ENCODE data around the gene PLEKHA1. TPM values are rescaled to one million over a fixed set of nuclear protein-coding genes. Genes with fewer than 3 reads are reported as not detected.

PLEKHA1 gene
- total RNA-seq, 1 experiment from 2014 or later = 7.3 TPM

DNA sequence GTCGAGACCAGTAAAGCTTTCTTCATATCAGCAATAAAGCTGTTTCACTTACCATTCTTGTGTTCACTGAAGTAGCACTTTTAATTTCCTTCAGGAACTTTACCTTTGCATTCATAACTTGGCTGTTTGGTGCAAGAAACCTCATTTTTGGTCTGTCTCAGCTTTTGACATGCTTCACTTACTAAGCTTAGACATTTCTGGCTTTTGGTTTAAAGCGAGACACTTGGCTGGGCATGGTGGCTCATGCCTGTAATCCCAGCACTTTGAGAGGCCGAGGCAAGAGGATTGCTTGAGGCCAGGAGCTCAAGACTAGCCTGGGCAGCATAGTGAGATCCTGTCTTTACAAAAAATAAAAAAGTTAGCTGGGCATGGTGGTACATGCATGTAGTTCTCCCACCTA is 15.8 kb downstream of the PLEKHA1 start:
- Histone ChIP-seq H3K4me1 (ENCODE audit: low read length) (peaks cover 11% of the 10 kb centered on the region; the same call in 1 of the 2 replicates), H3K27me3 (ENCODE audit: low read length) (no peaks in the 10 kb centered on the region), H3K4me3 (ENCODE audit: low read length) (no peak overlapping the region), H3K27ac (ENCODE audit: low read length) (no peak overlapping the region), H3K4me2 (ENCODE audit: low read depth, low read length, poor library complexity, severe bottlenecking) (no peak overlapping the region), H3K79me2 (ENCODE audit: low read length) (no peaks in the 10 kb centered on the region), H3K9me2 (replicated peaks; ENCODE audit: insufficient read depth, low read length) (no peaks in the 10 kb centered on the region), H3K36me3 (ENCODE audit: insufficient read depth, low read length) (no peaks in the 10 kb centered on the region), H2AFZ (ENCODE audit: low read length) (no peak overlapping the region), H4K20me1 (ENCODE audit: insufficient read depth, low read depth, low read length) (no peaks in the 10 kb centered on the region), H3K9me3 (ENCODE audit: low read length) (no peaks in the 10 kb centered on the region), H3K9ac (ENCODE audit: low read length) (no peak overlapping the region)
- DNase-seq = no peak

DNA sequence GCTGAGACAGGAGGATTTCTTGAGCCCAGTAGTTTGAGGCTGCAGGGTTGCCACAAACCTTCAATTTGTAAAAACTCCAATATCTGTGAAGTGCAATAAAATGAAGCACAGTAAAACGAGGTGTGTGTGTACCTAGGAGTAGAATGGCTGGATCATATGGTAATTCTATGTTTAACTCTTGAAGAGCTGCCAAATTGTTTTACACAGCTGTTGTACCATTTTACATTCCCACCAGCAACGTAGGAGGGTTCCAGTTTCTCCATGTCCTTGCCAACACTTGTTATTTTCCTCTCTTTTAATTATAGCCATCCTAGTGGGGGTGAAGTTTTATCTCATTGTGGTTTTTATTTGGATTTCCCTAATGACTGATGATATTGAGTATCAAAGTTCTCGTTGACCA is 16.2 kb downstream of the PLEKHA1 start:
- no peaks in the 10 kb centered on the region for H3K36me3 ChIP-seq (ENCODE audit: insufficient read depth, low read length)
- H4K20me1 ChIP-seq (ENCODE audit: insufficient read depth, low read depth, low read length) = no peaks in the 10 kb centered on the region
- peaks cover 11% of the 10 kb centered on the region; the same call in 1 of the 2 replicates for H3K4me1 ChIP-seq (ENCODE audit: low read length)
- DNase-seq = no peak
- no peak overlapping the region for H3K9ac ChIP-seq (ENCODE audit: low read length)
- H3K9me3 ChIP-seq (ENCODE audit: low read length) = no peaks in the 10 kb centered on the region
- H2AFZ ChIP-seq (ENCODE audit: low read length) = no peak overlapping the region
- no peaks in the 10 kb centered on the region for H3K79me2 ChIP-seq (ENCODE audit: low read length)
- H3K4me3 ChIP-seq (ENCODE audit: low read length) = no peak overlapping the region
- no peak overlapping the region for H3K27ac ChIP-seq (ENCODE audit: low read length)
- H3K27me3 ChIP-seq (ENCODE audit: low read length) = no peaks in the 10 kb centered on the region
- H3K9me2 ChIP-seq (replicated peaks; ENCODE audit: insufficient read depth, low read length) = no peaks in the 10 kb centered on the region
- H3K4me2 ChIP-seq (ENCODE audit: low read depth, low read length, poor library complexity, severe bottlenecking) = no peak overlapping the region

DNA sequence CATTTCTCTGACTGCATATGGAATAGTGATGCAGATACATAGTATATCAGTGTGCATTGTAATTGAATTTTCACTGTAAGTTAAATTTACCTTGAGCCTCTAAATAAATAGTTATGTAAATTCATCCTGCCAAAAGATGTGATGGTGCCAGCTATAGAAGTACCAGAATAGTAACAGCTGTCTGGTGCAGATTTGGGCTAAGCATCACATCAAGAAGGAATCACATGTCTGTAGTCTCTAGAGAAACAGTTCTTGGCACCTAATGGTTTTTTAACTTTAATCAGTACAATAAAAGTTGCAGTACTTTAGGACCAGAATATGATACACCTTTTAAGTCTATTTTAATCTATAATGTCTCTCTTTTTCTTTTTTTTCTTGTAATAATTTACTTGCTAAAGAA is 17.4 kb downstream of the PLEKHA1 start:
- H3K9ac ChIP-seq (ENCODE audit: low read length) = no peak overlapping the region
- H3K4me2 ChIP-seq (ENCODE audit: low read depth, low read length, poor library complexity, severe bottlenecking) = no peak overlapping the region
- H3K27ac ChIP-seq (ENCODE audit: low read length) = no peak overlapping the region
- H4K20me1 ChIP-seq (ENCODE audit: insufficient read depth, low read depth, low read length) = no peaks in the 10 kb centered on the region
- H3K9me2 ChIP-seq (replicated peaks; ENCODE audit: insufficient read depth, low read length) = no peaks in the 10 kb centered on the region
- no peaks in the 10 kb centered on the region for H3K9me3 ChIP-seq (ENCODE audit: low read length)
- H3K79me2 ChIP-seq (ENCODE audit: low read length) = no peaks in the 10 kb centered on the region
- H3K4me3 ChIP-seq (ENCODE audit: low read length) = no peak overlapping the region
- H3K4me1 ChIP-seq (ENCODE audit: low read length) = peaks cover 11% of the 10 kb centered on the region; the same call in 1 of the 2 replicates
- no peaks in the 10 kb centered on the region for H3K36me3 ChIP-seq (ENCODE audit: insufficient read depth, low read length)
- DNase-seq = no peak
- no peaks in the 10 kb centered on the region for H3K27me3 ChIP-seq (ENCODE audit: low read length)
- no peak overlapping the region for H2AFZ ChIP-seq (ENCODE audit: low read length)

DNA sequence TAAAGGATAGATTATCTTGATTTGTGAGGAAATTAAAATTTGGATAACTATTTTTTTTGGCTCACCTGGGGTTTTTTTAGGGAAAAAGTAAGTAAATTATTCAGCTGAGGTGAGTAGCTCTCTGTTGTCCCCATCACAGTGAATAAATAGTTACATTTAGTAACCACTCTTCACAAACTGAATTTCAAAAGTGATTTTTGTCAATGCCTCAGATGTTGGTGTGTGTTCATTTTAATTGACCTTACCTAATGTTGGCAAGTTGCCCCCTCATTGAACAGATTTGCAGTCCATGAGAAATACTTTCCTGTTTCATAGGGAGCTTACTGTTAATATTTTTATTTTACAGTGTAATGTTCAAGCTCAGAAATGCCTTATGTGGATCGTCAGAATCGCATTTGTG is 18.3 kb downstream of the PLEKHA1 start:
- Histone ChIP-seq H3K9ac (ENCODE audit: low read length) (no peak overlapping the region), H3K4me2 (ENCODE audit: low read depth, low read length, poor library complexity, severe bottlenecking) (no peak overlapping the region), H3K4me3 (ENCODE audit: low read length) (no peak overlapping the region), H3K9me2 (replicated peaks; ENCODE audit: insufficient read depth, low read length) (no peaks in the 10 kb centered on the region), H3K9me3 (ENCODE audit: low read length) (no peaks in the 10 kb centered on the region), H3K79me2 (ENCODE audit: low read length) (no peaks in the 10 kb centered on the region), H4K20me1 (ENCODE audit: insufficient read depth, low read depth, low read length) (no peaks in the 10 kb centered on the region), H3K27ac (ENCODE audit: low read length) (no peak overlapping the region), H2AFZ (ENCODE audit: low read length) (no peak overlapping the region), H3K36me3 (ENCODE audit: insufficient read depth, low read length) (no peaks in the 10 kb centered on the region), H3K27me3 (ENCODE audit: low read length) (no peaks in the 10 kb centered on the region), H3K4me1 (ENCODE audit: low read length) (peaks cover 11% of the 10 kb centered on the region; the same call in 1 of the 2 replicates)
- no peak for DNase-seq

DNA sequence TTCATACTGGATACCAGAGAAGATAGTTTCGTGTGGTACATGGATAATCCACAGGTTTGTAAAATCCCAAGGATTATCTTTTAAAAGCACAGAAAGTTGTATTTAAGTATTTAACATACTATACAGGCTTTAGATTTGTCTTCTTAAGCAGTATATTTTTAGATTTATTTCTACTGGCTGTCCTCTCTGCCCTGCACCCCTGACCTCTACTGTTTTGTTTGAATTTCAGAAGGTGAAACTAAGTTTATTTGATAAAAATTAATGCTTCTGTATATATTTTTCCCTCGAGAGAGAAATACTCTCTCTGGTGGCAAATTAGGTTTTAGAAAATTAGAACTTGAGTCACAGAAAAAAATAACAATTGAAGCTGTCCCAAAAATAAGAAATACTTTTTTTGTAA is 18.8 kb downstream of the PLEKHA1 start:
- no peaks in the 10 kb centered on the region for H3K36me3 ChIP-seq (ENCODE audit: insufficient read depth, low read length)
- no peak overlapping the region for H2AFZ ChIP-seq (ENCODE audit: low read length)
- H3K79me2 ChIP-seq (ENCODE audit: low read length) = no peaks in the 10 kb centered on the region
- H3K27ac ChIP-seq (ENCODE audit: low read length) = no peak overlapping the region
- DNase-seq = no peak
- H3K9me3 ChIP-seq (ENCODE audit: low read length) = no peaks in the 10 kb centered on the region
- no peak overlapping the region for H3K9ac ChIP-seq (ENCODE audit: low read length)
- no peak overlapping the region for H3K4me2 ChIP-seq (ENCODE audit: low read depth, low read length, poor library complexity, severe bottlenecking)
- H3K9me2 ChIP-seq (replicated peaks; ENCODE audit: insufficient read depth, low read length) = no peaks in the 10 kb centered on the region
- H3K27me3 ChIP-seq (ENCODE audit: low read length) = no peaks in the 10 kb centered on the region
- H3K4me3 ChIP-seq (ENCODE audit: low read length) = no peak overlapping the region
- H3K4me1 ChIP-seq (ENCODE audit: low read length) = peaks cover 11% of the 10 kb centered on the region; the same call in 1 of the 2 replicates
- no peaks in the 10 kb centered on the region for H4K20me1 ChIP-seq (ENCODE audit: insufficient read depth, low read depth, low read length)

DNA sequence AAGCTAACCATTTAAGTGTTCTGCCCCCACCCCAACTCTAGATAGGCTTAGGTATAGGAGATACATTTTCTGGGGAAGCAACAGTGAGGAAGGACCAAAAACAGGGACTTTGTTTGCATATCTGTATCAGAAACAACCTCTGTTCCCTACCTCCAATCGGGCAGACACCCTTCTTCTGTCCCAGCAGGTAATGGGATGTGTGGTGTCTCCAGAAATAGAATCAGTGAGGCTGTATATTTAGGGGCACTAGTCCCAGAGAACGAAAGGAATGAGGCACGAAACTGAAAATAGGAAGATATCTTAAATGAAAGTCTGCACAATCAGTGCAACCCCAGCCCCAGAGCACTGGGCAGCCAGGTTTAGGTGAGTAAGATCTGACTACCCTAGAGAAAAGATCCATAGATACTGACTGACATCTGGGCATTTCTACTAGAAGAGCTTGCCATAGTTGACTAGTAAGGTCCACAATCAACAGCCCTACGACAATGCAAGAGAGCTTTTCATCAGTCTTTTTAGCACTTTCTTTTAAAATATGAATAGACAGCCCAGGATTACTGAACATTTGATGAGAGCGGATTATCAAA is 28.1 kb downstream of the PLEKHA1 start:
- H3K9ac ChIP-seq (ENCODE audit: low read length) = no peak overlapping the region
- H3K36me3 ChIP-seq (ENCODE audit: insufficient read depth, low read length) = no peaks in the 10 kb centered on the region
- H3K4me2 ChIP-seq (ENCODE audit: low read depth, low read length, poor library complexity, severe bottlenecking) = no peak overlapping the region
- peaks cover 5% of the 10 kb centered on the region for H3K4me1 ChIP-seq (ENCODE audit: low read length)
- no peak overlapping the region for H3K4me3 ChIP-seq (ENCODE audit: low read length)
- H3K9me3 ChIP-seq (ENCODE audit: low read length) = no peaks in the 10 kb centered on the region
- no peak overlapping the region for H2AFZ ChIP-seq (ENCODE audit: low read length)
- no peak for DNase-seq
- H3K9me2 ChIP-seq (replicated peaks; ENCODE audit: insufficient read depth, low read length) = no peaks in the 10 kb centered on the region
- H4K20me1 ChIP-seq (ENCODE audit: insufficient read depth, low read depth, low read length) = no peaks in the 10 kb centered on the region
- H3K27me3 ChIP-seq (ENCODE audit: low read length) = no peaks in the 10 kb centered on the region; the same call in 1 of the 2 replicates
- H3K79me2 ChIP-seq (ENCODE audit: low read length) = no peaks in the 10 kb centered on the region
- no peak overlapping the region for H3K27ac ChIP-seq (ENCODE audit: low read length)

DNA sequence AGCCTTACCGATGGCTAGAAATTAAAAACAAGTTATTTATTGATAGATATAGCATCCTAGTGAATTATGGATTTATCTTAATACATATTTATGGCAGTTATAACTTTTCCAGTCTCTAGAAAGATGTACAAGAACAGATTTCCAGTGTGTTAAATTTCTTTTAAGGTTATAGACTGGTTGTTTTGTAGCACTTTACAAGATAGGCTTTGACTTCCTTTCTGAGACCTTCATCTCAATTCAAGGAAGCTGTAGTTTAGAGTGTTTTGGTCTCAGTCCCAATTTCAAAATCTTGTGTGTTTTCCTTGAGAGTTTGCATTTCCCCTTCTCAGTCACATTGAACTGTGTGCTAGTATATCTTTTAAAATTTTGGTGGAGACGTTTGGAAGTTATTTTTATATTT is 30.1 kb downstream of the PLEKHA1 start:
- no peak for DNase-seq
- no peak overlapping the region for H3K27ac ChIP-seq (ENCODE audit: low read length)
- peaks cover 5% of the 10 kb centered on the region for H3K4me1 ChIP-seq (ENCODE audit: low read length)
- H3K9me3 ChIP-seq (ENCODE audit: low read length) = no peaks in the 10 kb centered on the region
- no peak overlapping the region for H2AFZ ChIP-seq (ENCODE audit: low read length)
- no peaks in the 10 kb centered on the region for H3K79me2 ChIP-seq (ENCODE audit: low read length)
- no peaks in the 10 kb centered on the region; the same call in 1 of the 2 replicates for H3K27me3 ChIP-seq (ENCODE audit: low read length)
- no peak overlapping the region for H3K9ac ChIP-seq (ENCODE audit: low read length)
- no peak overlapping the region for H3K4me3 ChIP-seq (ENCODE audit: low read length)
- no peak overlapping the region for H3K4me2 ChIP-seq (ENCODE audit: low read depth, low read length, poor library complexity, severe bottlenecking)
- H3K9me2 ChIP-seq (replicated peaks; ENCODE audit: insufficient read depth, low read length) = no peaks in the 10 kb centered on the region
- no peaks in the 10 kb centered on the region for H3K36me3 ChIP-seq (ENCODE audit: insufficient read depth, low read length)
- H4K20me1 ChIP-seq (ENCODE audit: insufficient read depth, low read depth, low read length) = no peaks in the 10 kb centered on the region

DNA sequence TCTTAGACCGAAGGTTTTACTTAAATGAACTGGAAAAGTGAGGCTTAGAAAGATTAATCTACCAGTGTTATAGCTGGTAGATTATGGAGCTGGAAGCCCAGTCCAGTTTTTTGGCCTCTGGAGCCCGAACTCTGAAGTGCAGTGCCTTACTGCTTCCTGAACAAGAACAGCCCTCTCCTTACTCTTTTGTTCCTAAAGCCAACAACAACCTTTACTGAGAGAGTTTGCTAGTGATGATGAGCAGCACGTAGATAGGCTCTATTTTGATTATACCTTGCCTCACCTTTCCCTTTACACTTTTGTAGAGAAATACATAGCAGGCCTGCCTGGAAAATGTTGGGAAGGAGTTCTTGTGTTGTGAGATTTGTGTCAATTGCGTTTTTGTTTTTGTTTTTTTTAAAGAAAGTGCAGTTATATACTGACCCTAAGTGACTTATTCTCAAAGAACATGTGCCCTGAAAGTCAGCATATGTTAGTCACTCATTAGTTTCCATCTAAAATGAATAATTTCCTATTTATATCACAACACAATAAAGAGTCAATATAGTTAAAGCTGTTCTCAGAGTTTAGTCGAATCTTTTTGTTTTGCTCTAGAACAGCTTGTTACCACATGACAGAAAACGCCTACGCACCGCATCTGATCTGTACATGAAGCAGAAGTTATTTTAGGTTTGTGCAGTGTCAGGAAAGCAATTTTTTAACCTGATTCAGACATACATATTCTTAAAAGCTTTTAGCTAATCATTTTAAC is 33.0 kb downstream of the PLEKHA1 start:
- Histone ChIP-seq H2AFZ (ENCODE audit: low read length) (no peak overlapping the region), H3K36me3 (ENCODE audit: insufficient read depth, low read length) (no peaks in the 10 kb centered on the region), H3K79me2 (ENCODE audit: low read length) (no peaks in the 10 kb centered on the region), H3K27ac (ENCODE audit: low read length) (no peak overlapping the region), H3K4me1 (ENCODE audit: low read length) (peaks cover 4% of the 10 kb centered on the region), H3K9me2 (replicated peaks; ENCODE audit: insufficient read depth, low read length) (no peaks in the 10 kb centered on the region), H3K4me3 (ENCODE audit: low read length) (no peak overlapping the region), H4K20me1 (ENCODE audit: insufficient read depth, low read depth, low read length) (no peaks in the 10 kb centered on the region), H3K9ac (ENCODE audit: low read length) (no peak overlapping the region), H3K4me2 (ENCODE audit: low read depth, low read length, poor library complexity, severe bottlenecking) (no peak overlapping the region), H3K27me3 (ENCODE audit: low read length) (no peaks in the 10 kb centered on the region), H3K9me3 (ENCODE audit: low read length) (no peaks in the 10 kb centered on the region)
- no peak for DNase-seq

Data from Karpas-422 (cell line).